Stimulated activated CD4-positive, alpha-beta T cell treated with anti-CD3 and anti-CD28 coated beads, Interleukin-4, amount 100 ng/mL, for 24 hours (primary cell): ENCODE data around the gene RAB11FIP4.
A peak's percentile ranks its signal among the peaks of the same experiment; 100 is the strongest.
"Not testable (repeated sequence)": the region's sequence is repeated elsewhere in the genome, so short reads cannot be mapped to it uniquely, and the experiment has no call there.

ENCODE experiments used
- DNase-seq: peaks from one replicate; pipeline ENCODE4 v3.0.0-alpha.2; 2020

Gene RAB11FIP4

DNA sequence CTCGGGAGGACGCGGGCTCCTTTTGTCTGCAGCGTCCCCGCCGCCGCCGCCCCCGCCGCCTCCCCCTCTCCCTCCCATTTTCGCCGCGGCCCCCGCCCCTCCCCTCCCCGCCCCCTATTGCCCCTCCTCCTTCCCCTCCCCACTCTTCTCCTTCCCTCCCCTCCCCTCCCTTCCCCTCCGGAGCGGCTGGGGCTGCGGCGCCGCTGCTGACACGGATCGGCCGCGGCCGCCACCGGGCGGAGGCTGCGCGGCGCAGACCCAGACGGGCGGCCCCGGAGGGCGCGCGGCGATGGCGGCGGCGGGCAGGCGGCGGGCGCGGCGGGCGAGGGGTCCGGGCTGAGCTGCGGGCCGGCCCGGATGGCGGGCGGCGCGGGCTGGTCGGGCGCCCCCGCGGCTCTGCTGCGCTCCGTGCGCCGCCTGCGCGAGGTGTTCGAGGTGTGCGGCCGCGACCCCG is at the start of gene RAB11FIP4:
Gene RAB11FIP4 (plus strand): TSS at position 180 of the 454 bp plus-strand sequence. CDS start 178 bp downstream, at position 358.
- no peak for DNase-seq

- DNase-seq, result not testable (repeated sequence)
These were observed 46.2 kb upstream of the RAB11FIP4 start for GRCh38 chr17:31345191-31345747.

DNA sequence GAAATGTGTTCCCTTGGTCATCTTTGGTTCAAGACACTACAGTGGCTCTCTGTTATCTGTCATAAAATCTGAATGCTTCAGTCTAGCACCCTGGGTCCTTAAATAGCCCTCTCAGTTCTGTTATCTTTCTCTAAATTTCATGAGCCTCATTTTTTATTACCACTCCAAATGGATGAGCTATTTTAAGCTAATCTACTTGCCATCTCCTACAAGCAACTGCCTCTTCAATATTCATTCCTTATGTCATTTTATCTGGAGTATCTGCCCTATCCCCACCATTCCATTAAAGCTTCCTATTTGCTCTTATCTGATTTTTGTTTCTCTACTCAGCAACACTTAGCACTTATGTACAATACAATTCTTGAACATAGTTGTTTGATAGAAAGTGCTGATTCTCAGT is 42.0 kb upstream of the RAB11FIP4 start:
- DNase-seq, result no peak

- DNase-seq, result no peak
These were observed 35.5 kb upstream of the RAB11FIP4 start for GRCh38 chr17:31355935-31356334.

DNA sequence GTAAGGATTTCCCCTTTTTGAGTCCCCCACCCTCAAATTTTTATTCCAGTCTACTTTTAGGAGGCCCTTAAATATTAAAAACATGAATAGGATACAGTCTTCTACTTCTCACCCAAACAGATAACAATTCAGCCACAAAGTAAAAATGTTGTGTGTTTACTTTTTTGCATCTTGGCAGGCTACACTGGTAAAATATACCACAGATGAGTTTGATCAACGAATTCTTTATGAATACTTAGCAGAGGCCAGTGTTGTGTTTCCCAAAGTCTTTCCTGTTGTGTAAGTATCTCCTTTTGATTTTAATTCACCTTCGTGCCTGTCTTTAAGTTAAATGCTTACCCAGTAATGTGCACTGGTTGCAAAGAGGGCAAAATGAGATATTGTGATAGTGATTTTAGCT is 34.4 kb upstream of the RAB11FIP4 start:
- no peak for DNase-seq

DNA sequence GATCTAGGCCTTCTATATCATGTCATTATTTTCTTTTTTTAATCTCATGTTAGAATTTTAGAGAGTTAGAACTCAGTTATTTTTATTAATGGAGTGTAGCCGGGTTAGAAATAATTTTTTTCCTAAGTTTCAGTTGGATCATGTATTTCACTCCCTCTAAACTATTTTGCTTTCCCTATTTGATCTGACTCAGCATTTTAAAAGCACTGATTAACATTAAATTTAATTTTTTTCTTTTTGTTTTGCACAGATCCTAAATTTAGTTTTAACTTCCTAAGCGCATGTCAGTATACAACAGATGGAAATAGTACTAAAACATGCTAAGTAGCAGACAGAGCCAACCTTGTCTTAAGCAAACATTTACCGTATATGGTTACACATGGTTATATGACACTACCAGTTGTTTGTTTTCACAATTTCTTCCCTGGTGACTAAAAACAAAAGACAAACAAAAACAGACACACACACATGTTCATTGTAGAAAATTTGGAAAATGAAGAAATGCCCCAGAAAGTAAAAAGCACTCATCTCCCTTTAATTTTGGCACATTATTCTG is 33.6 kb upstream of the RAB11FIP4 start:
- no peak for DNase-seq

DNA sequence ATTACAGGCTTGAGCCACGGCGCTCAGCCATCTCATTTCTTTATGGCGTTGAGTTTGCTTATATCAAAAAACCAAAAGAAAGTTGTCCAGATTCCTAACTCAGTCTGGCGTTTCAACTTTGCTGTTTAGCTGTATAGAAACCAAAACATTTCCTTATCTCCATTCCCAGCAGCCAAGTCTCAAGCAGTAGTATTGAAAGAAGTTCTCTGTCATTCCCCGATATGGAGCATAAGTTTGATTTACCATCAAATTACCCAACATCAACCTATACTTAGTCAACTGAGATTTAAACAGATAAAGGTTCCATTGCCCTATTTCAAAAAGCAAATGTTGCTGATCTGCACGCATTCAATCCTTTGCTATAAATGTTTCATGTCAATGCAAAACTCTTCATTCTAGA is 27.5 kb upstream of the RAB11FIP4 start:
- no peak for DNase-seq

DNA sequence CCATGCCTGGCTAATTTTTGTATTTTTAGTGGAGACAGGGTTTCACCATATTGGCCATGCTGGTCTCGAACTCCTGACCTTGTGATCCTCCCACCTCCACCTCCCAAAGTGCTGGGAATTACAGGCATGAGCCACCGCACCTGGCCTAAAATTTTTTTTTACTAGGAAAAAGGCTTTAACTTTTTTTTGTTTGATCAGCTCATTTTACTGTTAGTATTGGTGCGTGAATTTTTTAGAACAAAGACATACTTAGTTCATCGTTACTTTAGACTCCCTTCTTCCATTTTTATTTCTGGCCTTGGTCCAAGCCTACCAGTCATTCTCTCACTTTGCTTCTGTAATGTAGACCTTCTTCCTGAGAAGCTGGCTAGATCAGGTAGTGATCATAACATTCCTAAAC is 25.4 kb upstream of the RAB11FIP4 start:
- DNase-seq, result no peak

DNA sequence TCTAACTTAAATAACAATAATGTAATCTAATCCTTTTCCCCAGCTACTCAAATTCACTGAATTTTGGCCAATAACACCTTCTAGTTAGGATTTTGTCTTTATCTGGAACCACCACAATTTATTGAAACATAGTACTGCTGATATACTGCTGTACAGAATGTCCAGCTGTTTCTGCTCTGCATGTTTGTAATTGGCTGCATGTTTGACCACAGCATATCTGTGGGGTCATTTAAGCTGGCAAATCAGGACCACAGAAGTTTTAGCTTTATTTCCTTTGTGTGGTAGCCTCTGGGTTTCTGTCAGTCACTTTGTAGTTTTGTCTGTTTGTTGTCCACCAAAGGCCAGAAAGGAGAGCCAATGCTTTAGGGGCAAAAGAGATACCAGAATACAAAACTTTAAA is 22.2 kb upstream of the RAB11FIP4 start:
- DNase-seq, result no peak

- DNase-seq, result no peak
These were observed 19.9 kb upstream of the RAB11FIP4 start for GRCh38 chr17:31371511-31372097.

- peak; percentile 20 for DNase-seq
These were observed 18.1 kb upstream of the RAB11FIP4 start for GRCh38 chr17:31373150-31374093.

- no peak for DNase-seq
These were observed 17.4 kb upstream of the RAB11FIP4 start for GRCh38 chr17:31374094-31374447.

DNA sequence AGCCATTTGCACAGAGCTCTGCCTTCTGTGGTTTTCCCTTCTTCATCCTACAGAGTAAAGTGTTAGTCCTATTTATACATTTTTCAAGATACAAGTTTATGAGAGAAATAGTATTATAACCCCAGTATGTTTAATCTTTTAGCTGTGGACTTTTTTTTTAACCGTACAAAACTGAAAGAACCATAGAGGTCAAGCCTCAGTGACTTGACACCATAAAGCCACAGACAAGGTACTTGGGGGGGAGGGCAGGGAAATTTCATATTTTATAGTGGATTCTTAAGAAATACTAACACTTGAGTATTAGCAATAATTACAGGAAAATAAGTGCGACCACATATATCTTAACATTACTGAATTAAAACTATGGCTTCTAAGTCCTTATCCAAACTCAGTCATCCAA is 17.0 kb upstream of the RAB11FIP4 start:
- no peak for DNase-seq

DNA sequence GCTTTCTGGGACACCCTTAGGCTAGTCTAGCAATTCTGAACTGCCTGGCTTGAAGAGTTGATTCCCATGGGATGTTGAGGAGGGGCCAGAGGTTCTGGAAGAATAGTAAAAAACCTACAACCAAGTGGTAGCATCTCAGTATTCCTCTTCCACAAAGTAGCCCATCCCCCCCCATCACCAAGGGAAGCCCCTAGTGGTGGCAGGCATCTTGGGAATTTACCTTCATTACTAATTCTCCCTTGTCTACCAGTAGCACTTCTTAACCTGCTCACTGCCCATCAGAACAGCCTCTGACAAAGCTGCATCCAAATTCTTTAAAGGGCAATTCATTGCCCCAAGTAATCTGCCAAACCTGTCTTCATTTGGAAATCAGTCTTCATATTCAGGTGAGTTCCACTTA is 12.8 kb upstream of the RAB11FIP4 start:
- DNase-seq, result no peak

- DNase-seq, result no peak
These were observed 11.8 kb upstream of the RAB11FIP4 start for GRCh38 chr17:31379597-31380205.

DNA sequence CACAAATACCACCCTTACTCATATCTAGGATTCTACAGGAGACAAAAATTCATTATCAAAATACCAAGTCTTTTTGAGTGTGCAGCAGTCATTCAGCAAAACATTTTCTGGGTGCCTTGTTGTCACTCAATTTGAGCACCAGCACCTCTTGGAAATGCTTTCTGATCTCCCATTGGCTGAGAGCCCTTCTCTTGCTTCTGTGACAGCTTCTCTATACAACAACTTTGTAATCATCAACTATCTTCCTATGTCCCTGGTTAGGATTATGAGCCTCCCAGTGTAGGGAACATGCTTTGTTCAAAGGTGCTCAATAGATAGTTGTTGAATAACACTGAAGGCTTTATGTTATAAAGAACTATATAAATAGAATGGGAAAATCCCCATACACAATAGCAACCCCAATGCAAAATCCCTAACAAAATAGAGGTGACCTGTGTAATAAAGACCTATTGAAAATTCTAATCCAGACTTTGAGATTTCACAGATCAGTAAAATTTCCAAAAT is 10.3 kb upstream of the RAB11FIP4 start:
- DNase-seq, result no peak

GRCh38 chr17:31382668-31383275 is 8.7 kb upstream of the RAB11FIP4 start:
- not testable (repeated sequence) for DNase-seq

GRCh38 chr17:31383488-31383887 is 8.0 kb upstream of the RAB11FIP4 start:
- not testable (repeated sequence) for DNase-seq

- DNase-seq, result no peak
These were observed 5.8 kb upstream of the RAB11FIP4 start for GRCh38 chr17:31385428-31386285.

DNA sequence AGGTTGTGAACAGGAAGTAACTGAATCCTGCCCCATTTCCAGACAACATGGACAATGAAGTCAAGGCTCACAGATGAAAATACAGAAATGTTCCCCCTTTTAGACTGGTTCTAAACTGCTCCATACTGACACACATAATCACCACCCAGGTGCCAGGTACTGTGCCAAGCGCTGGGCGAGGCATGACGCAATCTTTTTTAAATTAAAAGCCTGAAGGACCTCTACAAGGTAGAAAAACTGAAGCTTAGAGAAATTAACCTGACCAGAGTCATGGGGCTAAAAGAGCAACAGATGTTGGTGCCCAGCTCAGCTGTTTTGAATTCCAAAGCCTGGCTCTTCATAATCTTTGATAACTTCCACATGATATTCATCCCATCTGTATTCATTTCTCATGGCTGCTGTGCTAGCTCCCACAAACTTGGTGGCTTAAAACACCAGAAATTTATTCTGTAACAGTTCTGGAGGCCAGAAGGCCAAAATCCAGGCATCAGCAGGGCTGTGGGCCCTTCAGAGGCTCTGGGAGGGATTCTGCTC is 4.9 kb upstream of the RAB11FIP4 start:
- DNase-seq, result no peak

DNA sequence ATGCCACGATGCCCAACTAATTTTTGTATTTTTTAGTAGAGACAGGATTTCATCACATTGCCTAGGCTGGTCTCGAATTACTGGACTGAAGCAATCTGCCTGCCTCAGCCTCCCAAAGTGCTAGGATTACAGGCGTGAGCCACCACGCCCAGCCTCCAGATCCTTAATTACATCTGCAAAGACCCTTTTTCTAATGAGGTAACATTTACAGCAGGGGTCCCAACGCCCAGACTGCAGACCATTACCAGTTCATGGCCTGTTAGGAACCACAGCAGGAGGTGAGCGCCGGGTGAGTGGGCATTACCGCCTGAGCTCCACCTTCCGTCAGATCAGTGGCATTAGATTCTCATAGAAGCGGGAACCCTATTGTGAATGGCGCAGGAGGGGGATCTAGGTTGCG is 4.0 kb upstream of the RAB11FIP4 start:
- no peak for DNase-seq
